T follicular helper cell (primary cell): ENCODE measurements around the gene SH3YL1.
"Not testable (repeated sequence)": the region's sequence is repeated elsewhere in the genome, so short reads cannot be mapped to it uniquely, and the experiment has no call there.

Source experiments
- DNase-seq: peaks from one replicate; pipeline ENCODE4 v3.0.0-alpha.2; 2020; ENCODE audit warnings: low read depth

SH3YL1 gene

GRCh38 chr2:182509-183122 lies 81.2 kb downstream of the SH3YL1 start:
- no peak for DNase-seq

DNA sequence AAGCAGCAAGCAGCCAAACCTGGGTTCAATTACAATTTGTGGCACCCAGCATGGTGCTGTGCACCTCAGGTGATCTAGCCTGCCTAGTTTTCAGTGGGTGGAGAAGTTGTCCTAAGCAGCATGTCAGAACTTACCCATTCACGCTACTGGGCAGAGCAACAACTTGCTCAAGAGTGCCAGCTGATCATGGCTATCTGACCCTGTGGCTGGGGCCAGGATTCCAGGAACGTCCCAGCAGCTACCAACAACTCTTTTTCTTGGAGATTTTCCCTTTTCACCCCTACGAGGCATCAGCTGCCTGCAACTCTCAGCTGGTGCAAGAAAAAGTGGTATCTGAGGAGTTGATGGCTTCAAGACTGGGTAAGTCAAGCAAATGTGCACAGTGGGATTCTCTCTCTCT lies 83.5 kb downstream of the SH3YL1 start:
- DNase-seq = no peak

DNA sequence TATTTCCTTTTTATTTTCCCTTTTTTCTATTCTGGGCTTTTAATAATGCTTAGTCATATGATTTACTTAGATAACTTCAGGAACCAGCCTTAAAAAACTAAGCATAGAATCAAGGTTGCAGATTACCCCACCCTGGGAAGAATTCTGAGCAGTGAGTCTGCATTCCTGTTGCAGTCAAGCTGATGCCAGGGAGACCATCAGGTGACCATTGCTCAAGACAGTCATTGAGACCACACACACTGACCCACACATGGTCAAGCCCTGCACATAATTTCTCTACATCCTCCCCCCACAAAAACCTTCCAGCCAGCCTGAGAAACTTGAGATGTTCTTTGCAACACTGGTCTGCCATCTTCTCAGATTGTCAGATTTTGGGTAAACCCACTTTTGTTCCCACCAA lies 83.9 kb downstream of the SH3YL1 start:
- DNase-seq = no peak

- DNase-seq = no peak
Observed at GRCh38 chr2:177733-178132, 86.1 kb downstream of the SH3YL1 start.

DNA sequence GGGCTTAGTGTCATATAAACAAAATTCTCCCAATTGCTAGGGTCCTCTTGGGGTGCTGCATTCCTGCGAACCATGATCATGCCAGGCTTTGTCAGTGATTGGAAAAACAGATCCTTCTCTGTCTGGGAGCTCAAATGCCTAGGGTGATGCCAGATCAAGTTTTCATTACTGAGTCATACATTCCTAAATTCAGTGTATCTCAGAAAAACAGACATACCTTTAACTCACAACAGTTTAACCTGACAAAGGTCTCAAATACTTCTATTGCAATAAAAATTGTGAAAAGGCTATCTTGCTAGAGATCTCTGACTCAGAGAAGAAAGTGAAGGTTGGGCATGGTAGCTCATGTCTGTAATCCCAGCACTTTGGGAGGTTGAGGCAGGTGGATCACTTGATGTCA lies 86.9 kb downstream of the SH3YL1 start:
- DNase-seq = no peak

- DNase-seq = peak; percentile 14
Observed at GRCh38 chr2:175880-176820, 87.7 kb downstream of the SH3YL1 start.

DNA sequence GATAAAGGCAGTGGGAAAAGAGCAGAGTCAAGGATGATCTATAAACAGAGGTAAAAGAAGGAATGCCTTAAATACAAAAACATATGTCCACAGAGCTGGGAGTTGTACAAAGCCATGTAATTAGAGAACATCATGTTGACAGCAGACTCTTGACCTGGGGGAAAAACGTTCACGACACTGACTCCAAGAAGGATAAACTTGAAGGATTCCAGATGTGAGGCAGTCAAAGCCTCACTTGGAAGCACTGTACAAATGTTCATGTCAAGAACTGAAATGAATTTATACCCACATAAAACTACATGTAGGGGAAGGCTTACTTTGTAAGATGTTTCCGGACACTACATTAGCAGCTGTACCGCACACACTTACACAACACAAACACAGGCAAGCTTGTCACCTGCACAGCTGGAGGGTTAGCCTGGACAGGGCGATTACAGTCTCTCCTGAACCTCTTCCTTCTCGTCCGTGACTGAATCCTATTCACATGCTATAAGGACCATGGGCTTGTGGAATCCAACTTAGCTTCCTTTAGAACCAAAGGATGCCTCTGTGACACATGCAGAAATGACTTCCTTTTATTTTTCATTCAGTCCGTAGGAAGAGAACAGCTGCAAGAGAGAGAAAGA lies 88.6 kb downstream of the SH3YL1 start:
- DNase-seq = no peak

DNA sequence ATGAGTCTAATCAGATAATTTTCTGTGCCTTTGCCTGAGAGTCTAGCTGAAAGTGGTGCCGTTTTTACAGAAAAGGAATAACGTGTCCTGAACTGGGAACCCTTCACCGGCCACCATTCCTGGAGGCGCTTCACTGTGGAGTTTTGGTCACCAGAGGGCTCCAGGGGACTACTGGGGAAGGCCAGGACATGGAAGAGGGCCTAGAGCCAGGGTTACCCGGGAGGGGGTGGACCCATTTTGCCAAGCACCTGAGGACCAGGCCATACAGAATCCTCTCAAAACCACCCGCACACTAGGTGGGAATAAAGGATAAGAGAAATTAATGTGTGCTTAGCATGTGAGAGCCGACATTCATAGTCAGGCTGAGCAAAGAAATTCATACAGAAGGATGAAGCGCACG lies 91.7 kb downstream of the SH3YL1 start:
- DNase-seq = not testable (repeated sequence)

- no peak for DNase-seq
Observed at GRCh38 chr2:169741-170140, 94.1 kb downstream of the SH3YL1 start.
